Right lobe of liver (tissue), 6 donors: ENCODE measurements around the gene CPB1. TPM values are rescaled to one million over a fixed set of nuclear protein-coding genes. Genes with fewer than 3 reads are reported as not detected.

Experiments used
- ATAC-seq, 4 donors: fragments of 200-7000 bp; cut with Tn5 transposase; one replicate each; pipeline ENCODE4 v1.9.1; 2020; ENCODE audit warnings: mild to moderate bottlenecking in 4 of 4, moderate library complexity in 4 of 4
- DNase-seq, 3 donors: peaks; one replicate each; pipeline ENCODE4 v3.0.0-alpha.2; 2020
- H3K27ac ChIP-seq, 3 donors: fragments of 200-600 bp; one replicate each; pipeline ENCODE4 v1.8.0; 2022
- H3K27me3 ChIP-seq, 2 donors: fragments of 200-600 bp; one replicate each; pipeline ENCODE4 v1.8.0; 2022
- H3K36me3 ChIP-seq, 4 donors: fragments of 200-600 bp; sonication (generic) in 1 of 4; one replicate each; pipeline versions ENCODE4 v1.5.1 to v1.8.0; 2017 to 2022; ENCODE audit warnings: control low read depth in 1 of 4
- H3K4me1 ChIP-seq, 4 donors: fragments of 200-600 bp; sonication (generic) in 1 of 4; one replicate each; pipeline versions ENCODE4 v1.5.1 to v1.8.0; 2017 to 2022; ENCODE audit warnings: control low read depth in 1 of 4
- H3K4me3 ChIP-seq, 3 donors: fragments of 200-600 bp; one replicate each; pipeline ENCODE4 v1.8.0; 2022
- H3K9me3 ChIP-seq, 4 donors: fragments of 200-600 bp; sonication (generic) in 1 of 4; one replicate each; pipeline versions ENCODE4 v1.5.1 to v1.8.0; 2017 to 2022; ENCODE audit warnings: control low read depth in 1 of 4
- POLR2A ChIP-seq: fragments of 450-650 bp; IDR thresholded peaks from one replicate; pipeline ENCODE4 v1.6.1; 2017; ENCODE audit warnings: antibody characterized with exemption, mild to moderate bottlenecking
- WGBS: methylation state at CpG from one replicate; pipeline ENCODE4 v1.1.6; 2018; ENCODE audit warnings: low coverage, low lambda C conversion rate; ENCODE audit not compliant: insufficient coverage; ENCODE audit errors: missing lambda C conversion rate; 5-methylcytosine and 5-hydroxymethylcytosine counted together
- intact Hi-C, 2 donors: fragments of 100-400 bp; cut with DNase I; formaldehyde crosslinking; loops; one replicate each; pipeline versions ENCODE4 v1.11.2 to v1.14.1; 2022
- total RNA-seq, 6 experiments: library from RNA; depleted of rRNA in 2 of 6; stranded (reverse); fragments of >200 nt in 2 of 6; fragmentation: NEBNext Ultra II Directional in 3 of 6; extraction: Animal tissue kit (Norgen Biotek cat#: 25700) in 3 of 6; gene quantifications; one replicate each; pipeline versions ENCODE4 v1.1.0 to v1.2.4, GENCODE V29; 2016 to 2023
- TF ChIP-seq, protein P1 (sequence below), 4 donors: fragments of 200-600 bp in 3 of 4; fragments of 450-650 bp in 1 of 4; IDR thresholded peaks; one replicate each; pipeline versions ENCODE4 v1.5.1 to v1.8.0; 2016 to 2022; ENCODE audit warnings: antibody characterized with exemption in 4 of 4, mild to moderate bottlenecking in 2 of 4
- donor health status: DM: no; HTN: yes; CAD: no.
- donor health status: DM: no; HTN: no; CAD: no.
- donor health status: DM: no; HTN: no; CAD: no.
- donor health status: DM: no; HTN: yes; CAD: no.
- donor health status: DM: no; HTN: yes; CAD: no.

CPB1 gene
- total RNA-seq, 6 experiments from 2014 or later: 0.31 to 0.44 TPM; not detected in 4

DNA sequence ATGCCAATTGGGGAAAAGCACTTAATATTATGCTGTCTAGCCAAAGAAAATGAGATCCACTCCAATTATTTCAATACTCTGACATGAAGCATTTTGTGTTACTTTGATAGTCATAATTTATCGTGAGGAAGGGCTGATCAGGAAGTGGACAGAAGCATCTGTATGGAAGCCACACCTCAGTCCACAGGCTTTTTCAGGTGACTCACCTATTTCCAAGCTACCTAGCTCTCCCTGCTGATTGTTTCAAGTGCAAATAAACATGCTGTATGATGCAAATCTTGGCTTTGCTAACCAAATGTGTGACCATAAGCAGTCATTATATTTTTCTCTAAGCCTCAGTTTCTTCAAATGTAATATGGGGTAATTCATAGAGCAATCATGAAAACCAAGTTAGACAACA lies 30.8 kb upstream of the CPB1 start:
- WGBS: 67% methylated on average over 1 of the region's 1 CpG
- ATAC-seq: peak in 1 of 4 donors; percentile 50
- intact Hi-C loops: no loop called here

DNA sequence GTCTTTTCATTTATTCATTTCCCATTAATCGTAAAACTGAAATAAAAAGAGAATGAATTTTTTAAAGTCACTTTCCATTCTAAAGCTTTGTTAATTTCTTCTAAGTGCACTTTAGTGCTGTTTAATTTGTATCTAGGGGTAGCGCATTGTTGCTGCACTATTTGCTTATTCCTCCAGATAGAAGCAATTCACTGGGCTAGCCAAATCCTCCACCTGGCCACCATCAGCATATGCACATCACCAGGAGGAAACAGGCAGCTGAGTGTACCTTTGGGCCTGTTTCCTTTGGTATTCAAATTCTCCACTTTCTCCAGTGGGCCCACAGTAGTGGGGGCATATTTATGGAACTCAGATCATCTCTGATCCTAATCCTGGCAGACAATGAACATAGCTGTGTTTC lies 29.8 kb upstream of the CPB1 start:
- Histone ChIP-seq H3K4me1 (no peaks in the 10 kb centered on the region), H3K4me3 (no peak overlapping the region), H3K27ac (no peak overlapping the region), H3K9me3 (no peaks in the 10 kb centered on the region), H3K27me3 (no peaks in the 10 kb centered on the region), H3K36me3 (no peaks in the 10 kb centered on the region)
- intact Hi-C loops: no loop called here
- WGBS: 91% methylated on average over 2 of the region's 2 CpGs
- TF ChIP-seq, protein P1, sequence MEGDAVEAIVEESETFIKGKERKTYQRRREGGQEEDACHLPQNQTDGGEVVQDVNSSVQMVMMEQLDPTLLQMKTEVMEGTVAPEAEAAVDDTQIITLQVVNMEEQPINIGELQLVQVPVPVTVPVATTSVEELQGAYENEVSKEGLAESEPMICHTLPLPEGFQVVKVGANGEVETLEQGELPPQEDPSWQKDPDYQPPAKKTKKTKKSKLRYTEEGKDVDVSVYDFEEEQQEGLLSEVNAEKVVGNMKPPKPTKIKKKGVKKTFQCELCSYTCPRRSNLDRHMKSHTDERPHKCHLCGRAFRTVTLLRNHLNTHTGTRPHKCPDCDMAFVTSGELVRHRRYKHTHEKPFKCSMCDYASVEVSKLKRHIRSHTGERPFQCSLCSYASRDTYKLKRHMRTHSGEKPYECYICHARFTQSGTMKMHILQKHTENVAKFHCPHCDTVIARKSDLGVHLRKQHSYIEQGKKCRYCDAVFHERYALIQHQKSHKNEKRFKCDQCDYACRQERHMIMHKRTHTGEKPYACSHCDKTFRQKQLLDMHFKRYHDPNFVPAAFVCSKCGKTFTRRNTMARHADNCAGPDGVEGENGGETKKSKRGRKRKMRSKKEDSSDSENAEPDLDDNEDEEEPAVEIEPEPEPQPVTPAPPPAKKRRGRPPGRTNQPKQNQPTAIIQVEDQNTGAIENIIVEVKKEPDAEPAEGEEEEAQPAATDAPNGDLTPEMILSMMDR (IDR thresholded peaks at IDR 0.05): no peak
- TF ChIP-seq POLR2A: no peak
- ATAC-seq (no peak), DNase-seq (no peak)

More for the DNA sequence above, 30.8 kb upstream of the CPB1 start:
- no peaks in the 10 kb centered on the region for H3K4me1 ChIP-seq
- H3K27me3 ChIP-seq: no peaks in the 10 kb centered on the region
- H3K27ac ChIP-seq: no peak overlapping the region
- H3K36me3 ChIP-seq: no peaks in the 10 kb centered on the region
- TF ChIP-seq, protein P1 (IDR thresholded peaks at IDR 0.05): no peak
- no peak for TF ChIP-seq POLR2A
- DNase-seq: no peak
- H3K9me3 ChIP-seq: no peaks in the 10 kb centered on the region
- no peak overlapping the region for H3K4me3 ChIP-seq

DNA sequence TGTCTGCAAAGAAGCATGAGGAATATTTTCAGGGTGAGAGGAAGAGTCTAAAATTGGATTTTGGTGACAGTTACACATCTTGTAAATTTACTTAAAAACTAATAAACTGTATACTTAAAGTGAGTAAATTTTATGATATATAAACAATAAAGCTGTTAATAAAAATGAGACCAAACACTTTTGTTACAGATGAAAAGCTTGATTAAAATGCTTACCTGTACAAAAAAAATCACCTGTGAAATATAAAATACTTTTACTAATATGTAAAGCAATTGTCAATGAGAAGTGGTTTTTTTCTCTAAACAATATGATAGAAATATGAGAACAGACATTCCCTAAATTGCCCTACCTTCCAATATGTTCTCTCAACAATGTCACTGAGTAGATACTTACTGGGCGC lies 27.2 kb upstream of the CPB1 start:
- H3K4me3 ChIP-seq: no peak overlapping the region

DNA sequence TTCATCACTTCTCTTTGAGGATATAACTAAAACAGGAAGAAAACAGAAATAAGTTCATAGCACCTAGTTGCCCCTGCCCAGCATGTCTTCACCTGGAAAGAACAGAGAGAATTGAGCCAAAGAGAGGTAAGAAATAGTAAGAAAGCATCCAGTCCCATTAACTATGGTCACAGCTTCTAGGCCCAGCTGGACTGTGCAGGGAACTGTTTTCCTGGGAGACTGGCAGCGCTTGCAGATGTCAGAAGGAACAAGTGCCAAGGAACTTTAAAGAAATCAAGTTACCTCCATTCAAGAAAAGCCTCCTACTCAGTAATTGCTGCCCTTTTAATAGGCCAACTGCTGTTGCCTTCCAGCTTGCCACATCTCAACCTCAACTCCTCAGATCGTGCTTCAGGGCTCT lies 17.8 kb upstream of the CPB1 start:
- no peak overlapping the region for H3K4me3 ChIP-seq
- intact Hi-C loops: no loop called here
- no peaks in the 10 kb centered on the region for H3K36me3 ChIP-seq
- ATAC-seq (no peak), DNase-seq (no peak)
- WGBS: 42% methylated on average over 2 of the region's 2 CpGs
- no peaks in the 10 kb centered on the region for H3K27me3 ChIP-seq
- TF ChIP-seq POLR2A: no peak
- TF ChIP-seq, protein P1 (IDR thresholded peaks at IDR 0.05): no peak
- no peaks in the 10 kb centered on the region for H3K9me3 ChIP-seq
- H3K4me1 ChIP-seq: no peaks in the 10 kb centered on the region
- H3K27ac ChIP-seq: no peak overlapping the region

More for the DNA sequence above, 27.2 kb upstream of the CPB1 start:
- ATAC-seq (no peak), DNase-seq (no peak)
- no peaks in the 10 kb centered on the region for H3K9me3 ChIP-seq
- H3K27me3 ChIP-seq: no peaks in the 10 kb centered on the region
- 80% methylated on average over 1 of the region's 1 CpG for WGBS
- no peaks in the 10 kb centered on the region for H3K36me3 ChIP-seq
- H3K27ac ChIP-seq: no peak overlapping the region
- no peaks in the 10 kb centered on the region for H3K4me1 ChIP-seq
- no peak for TF ChIP-seq POLR2A
- TF ChIP-seq, protein P1 (IDR thresholded peaks at IDR 0.05): no peak
- intact Hi-C loops: no loop called here
